Breast epithelium (tissue), 4 donors: ENCODE results near the gene SLC1A7. TPM values are rescaled to one million over a fixed set of nuclear protein-coding genes. Genes with fewer than 3 reads are reported as not detected.

Source experiments
- DNase-seq, 2 donors: peaks; one replicate each; pipeline ENCODE4 v3.0.0-alpha.2; 2019; ENCODE audit warnings: low spot score in 2 of 2
- H3K27ac ChIP-seq, 2 donors: fragments of 200-600 bp; sonication (generic) in 1 of 2; one replicate each; pipeline ENCODE4 v1.5.1; 2016 to 2019; ENCODE audit warnings: mild to moderate bottlenecking in 1 of 2
- H3K27me3 ChIP-seq, 2 donors: fragments of 200-600 bp; sonication (generic) in 1 of 2; one replicate each; pipeline versions ENCODE4 v1.5.1 to v1.6.0; 2017 to 2019; ENCODE audit warnings: control low read depth in 1 of 2, mild to moderate bottlenecking in 1 of 2
- H3K36me3 ChIP-seq: fragments of 200-600 bp; one replicate; pipeline ENCODE4 v1.5.1; 2019
- H3K4me1 ChIP-seq, 2 donors: fragments of 200-600 bp; sonication (generic); one replicate each; pipeline ENCODE4 v1.5.1; 2016 to 2019; ENCODE audit warnings: control low read depth in 1 of 2
- H3K4me3 ChIP-seq, 3 donors: fragments of 200-600 bp; sonication (generic); 1 replicate in 2 of 3; 2 replicates in 1 of 3; pipeline ENCODE4 v1.5.1; 2016 to 2019; ENCODE audit warnings: mild to moderate bottlenecking in 3 of 3, moderate library complexity in 2 of 3
- H3K9me3 ChIP-seq, 2 donors: fragments of 200-600 bp; sonication (generic) in 1 of 2; one replicate each; pipeline ENCODE4 v1.5.1; 2016 to 2019; ENCODE audit warnings: control low read depth in 1 of 2
- CTCF ChIP-seq, 3 donors: fragments of 450-650 bp; IDR thresholded peaks; one replicate each; pipeline ENCODE4 v1.5.1; 2016 to 2017; ENCODE audit warnings: antibody characterized with exemption in 3 of 3, mild to moderate bottlenecking in 3 of 3, moderate library complexity in 3 of 3
- POLR2A ChIP-seq: fragments of 450-650 bp; IDR thresholded peaks from one replicate; pipeline ENCODE4 v1.6.1; 2016; ENCODE audit warnings: antibody characterized with exemption, mild to moderate bottlenecking, moderate library complexity
- POLR2AphosphoS5 ChIP-seq, 3 donors: sonication (generic); formaldehyde crosslinking; IDR thresholded peaks; one replicate each; pipeline ENCODE4 v1.6.1; 2017; ENCODE audit warnings: antibody characterized with exemption in 3 of 3
- intact Hi-C: fragments of 100-400 bp; cut with DNase I; formaldehyde crosslinking; loops from one replicate; pipeline ENCODE4 v1.15.1; 2023; ENCODE audit warnings: low total_unique reads
- total RNA-seq, 3 donors: library from RNA; depleted of rRNA; stranded (reverse); fragments of >200 nt; gene quantifications; one replicate each; pipeline ENCODE4 v1.1.0, GENCODE V29; 2016

Gene SLC1A7
- total RNA-seq, 3 donors from 2014 or later: 0.16 TPM; not detected in 2

GRCh38 chr1:53116307-53116810 lies 26.1 kb downstream of the SLC1A7 start:
- no peak for DNase-seq
- Histone ChIP-seq H3K9me3 (no peaks in the 10 kb centered on the region), H3K27ac (no peak overlapping the region), H3K4me3 (no peak overlapping the region), H3K4me1 (no peaks in the 10 kb centered on the region), H3K36me3 (no peaks in the 10 kb centered on the region), H3K27me3 (peaks cover 0 to 4% of the 10 kb centered on the region in 2 donors)
- TF ChIP-seq POLR2AphosphoS5 (IDR thresholded peaks at IDR 0.05) (no peak), POLR2A (no peak), CTCF (IDR thresholded peaks at IDR 0.05) (no peak)
- intact Hi-C loops: no loop called here

DNA sequence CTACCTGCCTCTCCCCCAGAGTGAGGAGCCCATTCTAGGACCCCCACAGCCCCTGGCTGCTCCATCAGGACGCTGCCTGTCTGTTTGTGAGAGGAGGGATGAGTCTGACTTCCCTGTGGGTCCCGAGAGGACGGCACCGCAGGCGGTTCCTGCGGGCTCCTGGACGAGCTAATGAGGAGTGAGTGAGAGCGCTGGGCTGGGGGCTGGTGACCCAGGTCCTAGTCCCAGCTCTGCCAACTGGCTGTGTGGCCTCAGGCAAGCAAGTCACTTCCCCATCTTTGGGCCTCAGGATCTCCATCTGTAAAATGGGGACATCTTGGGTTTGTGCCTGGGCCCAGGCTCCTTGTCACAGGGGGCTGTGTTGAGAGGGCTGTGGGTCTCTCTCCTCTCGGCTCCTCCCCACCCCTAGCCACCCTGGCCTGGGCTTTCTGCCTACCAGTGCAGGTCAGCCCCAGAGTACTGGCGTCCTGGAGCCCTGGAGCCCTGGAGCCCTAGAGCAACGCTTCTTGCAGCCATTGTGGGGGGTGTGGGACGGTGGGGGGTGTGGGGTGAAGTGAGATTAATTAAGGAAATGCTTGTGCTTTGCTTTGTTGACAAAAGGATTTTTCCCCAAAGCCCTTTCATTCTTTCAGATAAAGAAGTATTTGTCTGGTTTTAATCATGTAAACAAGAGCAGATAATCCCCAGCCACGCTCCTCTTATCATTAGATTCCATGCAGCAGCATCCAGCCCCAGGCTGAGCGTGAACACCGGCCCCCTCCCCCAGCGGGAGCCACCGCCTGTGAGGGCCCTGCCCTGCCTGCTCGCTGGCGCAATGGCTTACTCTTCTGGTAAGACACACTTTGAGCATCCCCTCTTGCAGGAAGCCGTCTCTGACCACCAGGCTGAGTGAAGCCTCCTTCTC lies 26.8 kb downstream of the SLC1A7 start:
- Histone ChIP-seq H3K9me3 (no peaks in the 10 kb centered on the region), H3K27ac (no peak overlapping the region), H3K4me3 (no peak overlapping the region), H3K36me3 (no peaks in the 10 kb centered on the region), H3K4me1 (no peaks in the 10 kb centered on the region), H3K27me3 (peaks cover 0 to 4% of the 10 kb centered on the region in 2 donors)
- no peak for DNase-seq
- TF ChIP-seq POLR2A (no peak), CTCF (IDR thresholded peaks at IDR 0.05) (no peak), POLR2AphosphoS5 (IDR thresholded peaks at IDR 0.05) (no peak)
- intact Hi-C loops: no loop called here

- Histone ChIP-seq H3K27me3 (peaks cover 0 to 4% of the 10 kb centered on the region in 2 donors), H3K36me3 (no peaks in the 10 kb centered on the region), H3K4me1 (no peaks in the 10 kb centered on the region), H3K27ac (no peak overlapping the region), H3K9me3 (no peaks in the 10 kb centered on the region), H3K4me3 (no peak overlapping the region)
- DNase-seq: no peak
- intact Hi-C loops: no loop called here
- no peak for TF ChIP-seq POLR2A
- TF ChIP-seq CTCF (IDR thresholded peaks at IDR 0.05): no peak
- TF ChIP-seq POLR2AphosphoS5 (IDR thresholded peaks at IDR 0.05): no peak
These were observed 27.6 kb downstream of the SLC1A7 start for GRCh38 chr1:53114581-53115400.

GRCh38 chr1:53114090-53114489 lies 28.3 kb downstream of the SLC1A7 start:
- no peak overlapping the region for H3K4me3 ChIP-seq
- intact Hi-C loops: no loop called here
- DNase-seq: no peak
- no peaks in the 10 kb centered on the region for H3K36me3 ChIP-seq
- H3K4me1 ChIP-seq: no peaks in the 10 kb centered on the region
- TF ChIP-seq POLR2AphosphoS5 (IDR thresholded peaks at IDR 0.05) (no peak), CTCF (IDR thresholded peaks at IDR 0.05) (no peak), POLR2A (no peak)
- no peaks in the 10 kb centered on the region for H3K9me3 ChIP-seq
- H3K27ac ChIP-seq: no peak overlapping the region
- H3K27me3 ChIP-seq: peaks cover 0 to 4% of the 10 kb centered on the region in 2 donors
